Left cardiac atrium (tissue), 4 donors: ENCODE measurements around the gene HSD17B2. TPM values are rescaled to one million over a fixed set of nuclear protein-coding genes. Genes with fewer than 3 reads are reported as not detected.

Experiments used
- ATAC-seq, 2 donors: fragments of 200-7000 bp; cut with Tn5 transposase; one replicate each; pipeline ENCODE4 v1.9.1; 2020; ENCODE audit warnings: mild to moderate bottlenecking in 2 of 2, moderate library complexity in 2 of 2
- DNase-seq: peaks from one replicate; pipeline ENCODE4 v3.0.0-alpha.2; 2020
- intact Hi-C, 2 donors: fragments of 100-400 bp; cut with DNase I; formaldehyde crosslinking; loops; one replicate each; pipeline versions ENCODE4 v1.14.1 to v1.15.1; 2022 to 2023
- total RNA-seq, 2 donors: library from RNA; stranded (reverse); fragmentation: NEBNext Ultra II Directional; extraction: Animal tissue kit (Norgen Biotek cat#: 25700); gene quantifications; one replicate each; pipeline ENCODE4 v1.2.1, GENCODE V29; 2021
- donor health status: DM: no; HTN: yes; CAD: no.
- donor health status: DM: no; HTN: yes; CAD: no; lungs with severe emphysema.
- donor health status: DM: yes; HTN: yes; CAD: no.
- donor health status: Dilated cardiomyopathy.

HSD17B2 gene
- total RNA-seq, 2 donors from 2014 or later = not detected

DNA sequence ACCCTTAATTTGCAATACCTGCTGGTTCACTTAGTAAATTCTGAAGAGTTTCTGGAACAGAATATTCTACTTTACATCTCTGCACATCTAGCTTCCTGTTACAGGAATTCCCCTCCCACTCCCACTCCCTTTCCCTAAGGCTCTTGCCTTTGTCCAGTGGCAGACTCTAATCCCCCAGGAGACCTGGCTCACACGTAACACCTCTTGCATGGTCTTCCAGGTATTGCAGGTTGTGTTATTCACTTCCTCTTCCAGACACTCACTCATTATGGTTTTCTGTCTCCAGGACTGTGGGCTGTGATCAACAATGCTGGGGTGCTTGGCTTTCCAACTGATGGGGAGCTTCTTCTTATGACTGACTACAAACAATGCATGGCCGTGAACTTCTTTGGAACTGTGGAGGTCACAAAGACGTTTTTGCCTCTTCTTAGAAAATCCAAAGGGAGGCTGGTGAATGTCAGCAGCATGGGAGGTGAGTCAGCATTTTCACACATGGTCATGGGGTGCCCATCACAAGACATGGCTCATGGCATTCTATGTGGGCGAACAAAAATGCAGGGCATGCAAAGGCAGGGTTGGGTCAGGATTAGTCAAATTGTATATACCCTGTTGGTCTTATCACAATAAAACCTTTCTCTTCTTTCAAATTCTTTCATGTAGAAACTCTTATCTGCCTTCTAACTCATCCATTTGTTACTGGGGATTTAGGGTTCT is 35.8 kb downstream of the HSD17B2 start:
- intact Hi-C loops = no loop called here
- no peak for DNase-seq
- no peak for ATAC-seq

DNA sequence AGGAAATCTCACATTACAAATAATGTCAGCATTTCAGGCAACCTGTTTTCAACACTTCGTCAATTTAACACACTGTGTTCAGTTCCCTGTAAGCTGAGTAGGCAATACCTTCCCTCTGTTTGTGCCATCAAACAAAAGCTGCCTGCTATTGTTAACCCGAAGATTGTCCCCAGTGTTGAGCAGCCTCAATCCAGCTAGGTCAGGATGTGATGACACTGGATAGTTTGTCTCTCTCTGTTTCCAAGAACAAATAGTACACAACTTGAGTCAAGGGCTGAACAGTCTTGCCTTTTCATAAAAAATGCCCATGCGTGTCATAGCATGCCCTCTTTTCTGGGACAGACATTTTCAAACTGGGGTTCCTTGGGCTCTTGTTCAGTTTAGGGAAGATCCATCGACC is 36.4 kb downstream of the HSD17B2 start:
- DNase-seq (no peak), ATAC-seq (no peak)
- intact Hi-C loops = no loop called here

DNA sequence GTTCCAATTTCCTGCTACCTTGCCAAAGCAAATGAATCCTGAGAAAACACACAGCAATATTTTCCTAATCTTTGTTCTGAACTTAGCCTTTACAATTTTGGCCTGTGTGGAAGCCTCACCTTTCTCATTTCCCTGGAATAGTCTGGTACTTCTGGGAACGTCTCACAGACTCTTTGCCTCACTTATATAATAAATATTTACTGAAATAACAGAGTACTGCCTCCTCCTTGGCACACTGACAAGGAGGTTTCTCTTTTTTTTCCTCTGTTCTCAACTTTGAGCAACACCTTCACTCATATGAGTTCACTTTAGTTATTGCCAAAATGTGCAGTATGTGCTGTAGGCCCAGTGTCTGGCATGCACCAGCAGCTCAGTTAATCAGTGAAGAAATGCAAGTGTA is 37.3 kb downstream of the HSD17B2 start:
- intact Hi-C loops = no loop called here
- no peak for DNase-seq
- ATAC-seq = no peak

DNA sequence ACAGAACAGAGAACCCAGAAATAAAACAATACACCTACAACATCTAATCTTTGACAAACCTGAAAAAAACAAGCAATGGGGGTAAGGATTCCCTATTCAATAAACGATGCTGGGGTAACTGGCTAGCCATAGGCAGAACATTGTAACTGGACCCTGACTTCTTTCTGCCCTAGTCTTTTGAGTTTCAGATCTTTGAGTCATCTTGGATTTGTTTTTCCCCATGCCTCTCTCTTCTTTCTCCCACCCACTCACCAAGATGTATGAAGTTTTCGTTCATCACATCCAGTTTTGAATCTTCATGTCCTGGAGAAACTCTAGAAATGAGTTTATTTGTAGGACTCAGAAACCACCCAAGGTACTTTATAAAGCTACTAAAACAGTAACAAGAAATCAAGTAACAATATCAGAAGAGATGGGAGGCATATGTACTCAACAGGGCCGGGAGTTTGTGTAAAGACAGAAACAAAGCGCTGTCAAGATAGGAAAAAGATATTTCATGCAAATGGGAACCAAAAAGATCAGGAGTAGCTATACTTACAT is 39.0 kb downstream of the HSD17B2 start:
- ATAC-seq (no peak), DNase-seq (no peak)
- intact Hi-C loops = no loop called here

DNA sequence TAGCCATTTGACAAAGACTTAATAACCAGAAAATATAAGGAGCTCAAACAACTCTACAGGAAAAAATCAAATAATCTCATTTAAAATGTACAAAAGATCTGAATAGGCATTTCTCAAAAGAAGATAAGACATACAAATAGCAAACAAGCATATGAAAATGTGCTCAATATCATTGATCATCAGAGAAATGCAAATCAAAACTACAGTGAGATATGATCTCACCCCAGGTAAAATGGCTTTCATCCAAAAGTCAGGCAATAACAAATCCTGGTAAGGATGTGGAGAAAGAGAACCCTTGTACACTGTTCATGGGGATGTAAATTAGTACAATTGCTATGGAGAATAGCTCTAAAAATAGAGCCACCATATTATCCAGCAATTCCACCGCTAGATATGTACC is 43.1 kb downstream of the HSD17B2 start:
- intact Hi-C loops = no loop called here
- DNase-seq = no peak
- no peak for ATAC-seq

DNA sequence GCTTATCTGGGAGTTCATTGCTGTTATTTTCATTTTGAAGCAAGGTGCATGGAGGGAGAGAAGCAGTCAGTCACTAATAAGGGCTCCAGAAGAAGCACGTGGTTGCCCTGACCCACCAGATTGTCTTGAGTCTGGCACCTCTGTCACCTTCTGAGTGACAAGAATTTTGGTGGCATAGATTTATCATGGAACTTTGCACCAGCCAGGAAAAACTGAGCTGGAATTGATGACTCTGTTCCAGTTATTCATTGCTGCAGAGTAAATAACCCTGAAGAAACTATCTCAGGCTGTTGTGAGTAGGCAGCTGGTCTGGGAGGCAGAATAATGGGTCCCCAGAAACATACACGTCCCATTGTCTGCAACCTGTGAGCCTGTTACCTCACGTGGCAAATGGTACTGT is 44.8 kb downstream of the HSD17B2 start:
- DNase-seq = no peak
- ATAC-seq = no peak
- intact Hi-C loops = no loop called here

DNA sequence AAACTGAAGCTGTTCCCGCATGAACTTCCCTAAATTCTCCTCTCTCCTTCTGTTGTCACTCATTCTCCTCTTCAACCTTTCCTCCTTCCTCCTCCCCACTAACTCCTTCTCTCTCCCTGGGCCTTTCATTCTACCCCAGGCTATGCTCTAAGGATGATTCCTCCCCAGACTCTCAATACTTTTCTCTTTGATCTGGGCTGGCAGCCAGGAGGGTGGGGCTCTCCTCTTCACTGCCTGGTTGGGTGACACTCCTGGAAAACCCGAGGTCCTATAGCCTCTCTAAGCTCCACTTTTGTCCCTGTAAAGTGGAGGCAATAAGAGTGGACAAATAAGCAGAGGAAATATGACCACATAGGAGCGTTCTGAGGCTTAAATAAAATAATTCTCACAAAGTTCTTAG is 46.2 kb downstream of the HSD17B2 start:
- DNase-seq (no peak), ATAC-seq (no peak)
- intact Hi-C loops = no loop called here

DNA sequence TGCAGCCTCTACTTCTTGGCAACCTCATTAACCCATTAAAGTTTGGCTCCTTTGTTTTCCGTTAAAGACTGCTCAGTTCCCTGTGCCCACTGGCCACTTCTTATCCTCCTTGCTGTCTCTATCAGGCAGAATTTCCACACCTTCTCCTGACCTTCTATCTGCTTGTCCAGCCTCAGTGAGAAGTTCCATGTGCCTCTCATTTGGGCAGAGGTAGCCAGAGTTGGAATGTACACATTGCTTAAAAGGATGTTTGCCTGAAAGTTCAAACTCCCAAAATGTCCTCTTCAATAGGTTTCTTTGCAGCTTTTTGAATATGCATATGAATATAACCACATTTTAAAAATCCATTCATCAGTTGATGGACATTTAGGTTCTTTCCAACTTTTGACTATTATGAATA is 47.0 kb downstream of the HSD17B2 start:
- no peak for ATAC-seq
- intact Hi-C loops = no loop called here
- DNase-seq = no peak

DNA sequence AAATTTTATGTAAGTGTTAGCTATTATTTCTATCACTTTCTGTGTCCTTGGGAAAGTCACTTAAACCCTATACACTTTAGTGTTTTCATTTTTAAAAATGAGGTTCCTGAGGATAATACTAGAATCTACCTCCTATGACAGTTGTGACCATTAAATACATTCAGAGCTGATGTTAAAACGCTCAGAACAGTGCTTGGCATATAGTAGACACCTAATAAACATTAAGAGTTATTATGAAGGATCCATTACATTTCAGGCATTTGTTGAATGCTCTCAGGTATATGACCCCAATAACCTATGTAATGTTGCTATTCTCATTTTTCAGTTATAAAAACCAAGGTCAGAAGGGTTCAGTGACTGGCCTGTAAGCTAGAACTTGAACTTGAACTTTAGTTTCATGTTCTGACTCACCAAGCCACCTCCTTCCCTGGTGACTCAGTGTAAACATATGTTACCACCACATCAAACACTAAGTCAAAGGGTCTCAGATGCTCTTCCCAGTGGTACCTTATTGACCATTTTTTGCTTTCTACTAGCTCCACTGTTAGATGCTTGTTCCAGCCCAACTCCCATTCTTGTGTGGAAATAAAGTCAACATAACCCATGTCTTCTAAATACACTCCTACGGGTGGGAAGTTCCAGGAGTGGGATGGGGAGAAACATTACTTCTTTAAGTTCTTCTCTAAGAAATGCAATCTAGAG is 47.6 kb downstream of the HSD17B2 start:
- ATAC-seq (no peak), DNase-seq (no peak)
- intact Hi-C loops = no loop called here

DNA sequence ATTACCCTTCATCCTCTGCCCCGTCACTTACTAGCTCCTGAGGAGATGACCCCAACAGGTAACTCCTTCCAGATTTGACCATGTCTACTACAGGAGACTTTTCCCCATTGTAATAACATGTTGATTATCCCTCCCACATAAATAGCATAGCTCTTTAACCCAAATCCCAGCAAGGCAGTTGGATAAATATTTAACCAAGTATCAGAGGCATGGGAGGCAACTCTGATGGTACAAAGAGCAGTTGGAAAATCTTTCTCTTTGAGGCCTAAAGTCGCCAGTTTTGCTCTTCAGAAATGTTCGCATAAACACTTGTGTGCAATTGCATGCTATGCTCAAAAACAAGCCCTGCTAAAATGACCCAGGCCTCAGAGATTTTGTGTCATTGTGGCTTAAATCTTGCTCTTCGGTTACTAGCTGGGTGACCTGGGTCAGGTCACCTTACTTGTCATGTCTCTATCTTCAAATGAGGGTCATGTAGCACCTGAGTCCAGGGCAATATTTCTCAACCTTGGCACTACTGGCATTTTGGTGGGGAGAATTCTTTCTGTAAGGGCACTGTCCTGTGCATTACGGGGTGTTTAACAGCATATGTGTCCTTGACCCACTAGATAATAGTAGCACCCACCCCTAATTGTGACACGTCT is 48.8 kb downstream of the HSD17B2 start:
- no peak for DNase-seq
- intact Hi-C loops = no loop called here
- ATAC-seq = no peak

DNA sequence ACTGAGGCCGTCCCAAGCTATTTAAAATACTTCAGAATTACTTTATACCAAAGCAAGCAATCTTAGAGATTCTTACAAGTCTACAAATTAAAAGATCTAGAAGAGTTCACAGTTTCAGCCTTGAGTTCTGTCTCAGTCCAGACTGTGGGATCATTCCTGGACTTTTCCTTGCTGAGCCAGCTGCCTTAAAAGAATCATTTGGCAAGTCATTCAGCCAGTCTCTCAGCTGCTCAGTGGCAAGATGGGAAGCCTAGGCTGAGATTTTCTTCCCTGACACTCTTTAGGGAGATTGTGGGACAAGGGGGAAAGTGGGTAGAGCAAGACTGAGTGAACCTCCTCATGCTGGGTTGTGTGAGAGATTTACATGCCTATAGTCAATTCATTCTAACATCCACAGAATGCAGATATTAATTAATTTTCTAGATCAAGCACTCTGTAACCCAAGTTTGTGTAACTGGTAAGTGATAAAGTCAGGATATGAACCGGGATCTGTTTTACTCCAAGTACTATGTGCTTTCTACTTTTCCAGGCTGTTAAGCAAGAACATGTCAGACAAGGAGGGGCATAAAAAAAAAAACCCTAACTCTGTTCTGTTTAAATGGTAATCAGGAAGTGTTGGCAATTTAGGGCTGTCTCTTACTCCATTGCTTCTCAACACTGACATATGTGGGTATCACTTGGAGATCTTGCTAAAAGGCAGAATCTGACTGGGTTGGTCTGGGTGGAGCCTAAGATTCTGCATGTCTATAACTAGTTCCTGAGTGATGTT is 50.1 kb downstream of the HSD17B2 start:
- DNase-seq = no peak
- intact Hi-C loops = no loop called here
- no peak for ATAC-seq

DNA sequence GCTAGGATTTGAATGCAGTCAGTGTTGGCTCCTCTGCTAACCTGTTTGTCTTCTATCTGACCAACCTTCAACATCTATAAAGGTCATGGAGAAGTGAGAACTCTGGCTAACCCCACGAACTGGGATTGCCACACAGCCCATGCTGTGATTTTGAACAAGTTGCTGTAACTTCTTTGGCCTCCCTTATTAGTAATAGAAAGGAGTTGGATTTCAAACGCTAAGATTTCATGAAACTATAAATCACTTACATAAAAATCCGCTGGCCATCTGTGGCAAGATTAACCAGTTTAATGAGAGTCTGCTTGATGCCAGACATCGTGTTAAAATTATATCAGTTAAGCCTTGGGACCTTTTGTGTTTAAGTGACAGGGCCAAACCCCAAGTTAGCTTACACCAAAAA is 53.4 kb downstream of the HSD17B2 start:
- DNase-seq (no peak), ATAC-seq (no peak)
- intact Hi-C loops = no loop called here

DNA sequence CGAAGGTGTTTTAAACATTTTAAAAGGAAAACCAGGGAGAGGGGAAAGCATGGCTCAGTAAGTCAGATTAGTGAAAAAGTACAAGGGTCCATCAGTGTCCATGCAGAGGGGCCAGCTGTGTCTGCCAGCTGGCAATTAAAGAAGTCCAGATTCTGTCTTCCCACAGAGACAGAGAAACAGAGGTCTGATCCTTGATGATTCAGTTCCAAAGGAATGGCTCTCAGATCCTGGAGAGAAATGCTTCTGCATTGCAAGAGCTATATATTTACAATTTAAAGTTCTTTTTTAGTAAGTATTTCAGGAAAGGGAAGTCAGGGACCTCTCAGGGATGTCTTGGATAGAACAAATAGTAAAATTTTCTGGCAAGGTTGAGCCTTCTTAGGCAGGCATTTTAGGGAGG is 56.2 kb downstream of the HSD17B2 start:
- DNase-seq = no peak
- intact Hi-C loops = no loop called here
- ATAC-seq = no peak

DNA sequence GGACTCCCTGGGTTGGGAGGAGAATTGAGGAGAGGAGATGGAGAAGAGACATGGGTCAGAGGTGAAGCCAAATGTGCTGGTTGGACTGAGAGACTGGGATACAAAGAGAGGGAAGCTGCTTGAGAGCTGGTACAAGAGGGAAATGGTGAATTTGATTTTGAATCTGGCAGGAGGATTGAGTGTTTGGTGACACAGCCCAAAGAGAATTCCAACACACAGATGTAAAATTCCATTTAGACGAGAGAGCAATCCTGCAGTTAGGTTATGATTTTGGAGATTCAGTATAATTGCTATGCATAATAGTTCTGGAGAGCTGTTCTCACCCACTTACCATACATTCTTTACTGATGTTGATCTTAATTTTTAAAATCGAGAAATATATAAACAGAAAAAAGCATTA is 57.7 kb downstream of the HSD17B2 start:
- intact Hi-C loops = no loop called here
- DNase-seq (no peak), ATAC-seq (no peak)

DNA sequence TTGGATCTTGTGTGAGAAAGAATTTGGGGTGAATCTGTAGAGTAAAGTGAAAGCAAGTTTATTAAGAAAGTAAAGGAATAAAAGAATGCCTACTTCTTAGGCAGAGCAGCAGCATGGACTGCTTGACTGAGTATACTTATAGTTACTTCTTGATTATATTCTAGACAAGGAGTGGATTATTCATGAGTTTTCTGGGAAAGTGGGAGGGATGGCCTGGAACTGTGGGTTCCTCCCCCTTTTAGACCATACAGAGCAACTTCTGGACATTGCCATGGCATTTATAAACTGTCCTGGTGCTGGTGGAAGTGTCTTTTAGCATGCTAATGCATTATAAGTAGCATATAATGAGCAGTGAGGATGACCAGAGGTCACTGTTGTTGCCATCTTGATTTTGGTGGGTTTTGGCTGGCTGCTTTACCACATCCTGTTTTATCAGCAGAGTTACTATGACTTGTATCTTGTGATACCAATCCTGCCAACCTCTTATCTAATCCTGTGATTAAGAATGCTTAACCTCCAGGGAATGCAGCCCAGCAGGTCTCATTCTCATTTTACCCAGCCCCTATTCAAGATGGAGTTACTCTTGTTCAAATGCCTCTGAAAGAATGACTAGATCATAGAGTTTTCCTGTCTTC is 58.7 kb downstream of the HSD17B2 start:
- DNase-seq = no peak
- intact Hi-C loops = no loop called here

DNA sequence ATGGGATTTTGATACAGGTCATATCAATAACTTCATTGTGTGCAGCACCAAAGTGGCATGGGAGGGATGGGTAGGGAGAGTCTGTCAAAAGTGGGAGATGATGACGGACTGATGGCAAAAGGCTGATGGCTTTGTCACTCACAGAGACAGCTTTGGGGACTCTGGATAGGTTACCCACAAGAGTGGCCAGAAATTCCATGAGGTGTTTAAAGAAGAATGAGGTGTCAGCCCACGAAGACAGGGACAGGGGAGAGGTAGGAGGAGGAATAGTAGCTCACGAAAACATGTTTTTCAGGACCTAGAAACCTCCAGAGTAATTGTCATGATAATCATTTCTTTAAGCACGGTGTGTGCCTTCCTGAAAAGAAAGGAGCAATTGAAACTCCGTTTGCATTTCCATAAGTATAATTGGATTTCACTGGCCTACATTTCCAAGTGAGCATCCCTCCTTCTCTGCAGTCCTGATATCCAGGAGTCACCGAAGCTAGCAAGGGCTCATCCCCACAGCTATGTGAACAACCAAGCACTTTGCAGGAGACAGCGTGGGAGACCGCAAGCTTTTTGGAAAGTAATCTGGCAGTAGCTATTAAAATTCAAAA is 60.0 kb downstream of the HSD17B2 start:
- intact Hi-C loops = no loop called here
- ATAC-seq (no peak), DNase-seq (no peak)

More for the DNA sequence above, 58.7 kb downstream of the HSD17B2 start:
- ATAC-seq = no peak

DNA sequence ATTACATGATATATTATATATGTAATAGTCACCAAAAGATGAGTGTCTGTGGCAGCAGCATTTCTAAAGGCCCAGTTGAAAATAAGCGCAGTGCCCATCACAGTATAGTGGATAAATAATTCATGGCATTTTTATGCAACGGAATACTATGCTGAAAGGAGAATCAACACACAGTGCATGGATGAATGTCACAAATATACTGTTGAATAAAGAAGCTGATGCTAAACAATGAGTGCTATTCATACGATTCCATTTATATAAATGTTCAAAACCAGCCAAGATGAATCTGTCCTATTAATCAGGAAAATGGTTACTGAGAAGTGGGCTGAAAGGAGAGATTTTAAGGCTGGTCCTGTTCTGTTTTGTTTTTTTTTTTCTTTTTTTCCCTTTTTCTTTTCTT is 61.6 kb downstream of the HSD17B2 start:
- DNase-seq = no peak
- ATAC-seq = no peak
- intact Hi-C loops = no loop called here

DNA sequence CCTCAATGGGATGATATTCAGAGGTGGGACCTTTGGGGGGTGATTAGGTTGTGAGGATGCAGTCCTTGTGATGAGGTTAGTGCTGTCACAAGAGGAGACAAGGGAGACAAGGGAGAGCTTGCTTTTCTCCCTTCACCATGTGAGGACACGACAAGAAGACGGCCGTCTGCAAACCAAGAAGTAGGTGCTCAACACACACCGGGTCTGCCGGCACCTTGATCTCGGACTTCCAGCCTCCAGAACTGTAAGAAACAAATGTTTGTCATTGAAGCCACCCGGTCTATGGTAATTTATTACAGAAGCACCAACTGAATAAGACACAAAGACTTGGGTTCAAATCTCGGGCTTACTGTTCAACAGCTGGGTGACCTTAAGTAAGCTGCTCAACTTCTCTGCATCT is 70.1 kb downstream of the HSD17B2 start:
- intact Hi-C loops = no loop called here
- no peak for DNase-seq
- ATAC-seq = no peak

DNA sequence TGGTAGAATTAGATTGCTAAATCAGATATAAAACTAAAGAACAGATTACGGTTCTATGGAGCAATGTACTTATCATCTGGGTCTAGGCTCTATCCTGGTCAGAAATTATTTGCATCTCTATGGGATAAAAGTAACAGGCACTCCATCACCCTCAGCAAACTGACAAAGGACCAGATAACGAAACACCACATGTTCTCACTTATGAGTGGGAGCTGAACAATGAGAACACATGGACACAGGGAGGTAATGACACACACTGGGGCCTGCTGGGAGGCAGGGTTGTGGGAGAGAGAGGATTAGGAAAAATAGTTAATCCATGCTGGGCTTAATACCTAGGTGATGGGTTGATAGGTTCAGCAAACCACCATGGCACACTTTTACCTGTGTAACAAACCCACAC is 73.0 kb downstream of the HSD17B2 start:
- intact Hi-C loops = no loop called here
- DNase-seq (no peak), ATAC-seq (peak; percentile 83)
